Measurements from ENCODE around the gene FAM50A.

DNA sequence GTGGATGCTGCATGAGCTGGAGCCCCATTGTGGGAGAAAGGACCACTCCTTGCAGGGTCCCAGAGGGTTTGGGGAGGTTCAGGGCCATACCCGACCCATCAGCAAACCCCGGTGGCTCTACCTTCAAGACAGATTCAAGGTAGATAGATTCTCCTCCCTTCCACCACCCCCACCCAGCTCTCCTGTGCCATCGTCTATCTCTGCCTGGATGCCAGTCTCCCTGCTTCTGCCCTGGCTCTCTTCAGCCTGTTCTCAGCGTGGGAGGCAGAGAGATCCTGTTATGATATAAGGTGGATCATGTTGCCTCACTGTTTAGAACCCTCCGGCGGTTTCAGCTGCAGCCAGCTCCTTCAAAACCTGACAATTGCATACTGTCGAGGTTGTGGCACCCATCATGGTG lies 29.7 kb downstream of the FAM50A start:
- TF ChIP-seq POLR2A (IDR thresholded peaks at IDR 0.05): no peak
- TF ChIP-seq, protein P1, sequence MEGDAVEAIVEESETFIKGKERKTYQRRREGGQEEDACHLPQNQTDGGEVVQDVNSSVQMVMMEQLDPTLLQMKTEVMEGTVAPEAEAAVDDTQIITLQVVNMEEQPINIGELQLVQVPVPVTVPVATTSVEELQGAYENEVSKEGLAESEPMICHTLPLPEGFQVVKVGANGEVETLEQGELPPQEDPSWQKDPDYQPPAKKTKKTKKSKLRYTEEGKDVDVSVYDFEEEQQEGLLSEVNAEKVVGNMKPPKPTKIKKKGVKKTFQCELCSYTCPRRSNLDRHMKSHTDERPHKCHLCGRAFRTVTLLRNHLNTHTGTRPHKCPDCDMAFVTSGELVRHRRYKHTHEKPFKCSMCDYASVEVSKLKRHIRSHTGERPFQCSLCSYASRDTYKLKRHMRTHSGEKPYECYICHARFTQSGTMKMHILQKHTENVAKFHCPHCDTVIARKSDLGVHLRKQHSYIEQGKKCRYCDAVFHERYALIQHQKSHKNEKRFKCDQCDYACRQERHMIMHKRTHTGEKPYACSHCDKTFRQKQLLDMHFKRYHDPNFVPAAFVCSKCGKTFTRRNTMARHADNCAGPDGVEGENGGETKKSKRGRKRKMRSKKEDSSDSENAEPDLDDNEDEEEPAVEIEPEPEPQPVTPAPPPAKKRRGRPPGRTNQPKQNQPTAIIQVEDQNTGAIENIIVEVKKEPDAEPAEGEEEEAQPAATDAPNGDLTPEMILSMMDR (IDR thresholded peaks at IDR 0.05): no peak
